ENCODE results near the gene STRN3. TPM values are rescaled to one million over a fixed set of nuclear protein-coding genes. Genes with fewer than 3 reads are reported as not detected.

The STRN3 gene
- total RNA-seq, 1 donor from 2014 or later = 48.9 TPM

DNA sequence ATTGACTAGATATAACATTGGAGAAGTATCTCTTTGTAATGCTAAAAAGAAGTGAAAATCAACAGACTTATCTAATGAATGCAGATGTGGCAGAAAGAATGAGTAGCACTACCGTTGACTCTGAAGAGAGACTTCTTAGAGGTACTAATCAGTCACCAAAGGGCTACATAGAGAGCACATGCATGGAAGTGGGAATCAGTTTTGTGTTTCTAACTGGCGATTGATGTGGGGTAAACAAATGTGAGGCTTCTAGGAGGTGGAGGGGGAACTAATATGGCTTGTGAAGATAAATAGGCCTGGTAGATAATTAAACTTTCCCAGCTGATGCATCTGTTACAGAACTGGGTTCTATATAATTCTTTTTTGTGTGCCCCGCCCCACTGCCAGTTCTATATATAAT is 141.3 kb downstream of the STRN3 start:
- Histone ChIP-seq H3K36me3 (no peaks in the 10 kb centered on the region), H3K9me3 (no peaks in the 10 kb centered on the region), H3K4me1 (no peaks in the 10 kb centered on the region), H3K27me3 (no peaks in the 10 kb centered on the region), H3K4me3 (no peak overlapping the region), H3K27ac (no peak overlapping the region)
- no peak for TF ChIP-seq POLR2AphosphoS5 (IDR thresholded peaks at IDR 0.05; ENCODE audit: insufficient read depth in 1 of 2, low read depth in 1 of 2)
- no peak for TF ChIP-seq POLR2A (IDR thresholded peaks at IDR 0.05)
- TF ChIP-seq, protein P1, sequence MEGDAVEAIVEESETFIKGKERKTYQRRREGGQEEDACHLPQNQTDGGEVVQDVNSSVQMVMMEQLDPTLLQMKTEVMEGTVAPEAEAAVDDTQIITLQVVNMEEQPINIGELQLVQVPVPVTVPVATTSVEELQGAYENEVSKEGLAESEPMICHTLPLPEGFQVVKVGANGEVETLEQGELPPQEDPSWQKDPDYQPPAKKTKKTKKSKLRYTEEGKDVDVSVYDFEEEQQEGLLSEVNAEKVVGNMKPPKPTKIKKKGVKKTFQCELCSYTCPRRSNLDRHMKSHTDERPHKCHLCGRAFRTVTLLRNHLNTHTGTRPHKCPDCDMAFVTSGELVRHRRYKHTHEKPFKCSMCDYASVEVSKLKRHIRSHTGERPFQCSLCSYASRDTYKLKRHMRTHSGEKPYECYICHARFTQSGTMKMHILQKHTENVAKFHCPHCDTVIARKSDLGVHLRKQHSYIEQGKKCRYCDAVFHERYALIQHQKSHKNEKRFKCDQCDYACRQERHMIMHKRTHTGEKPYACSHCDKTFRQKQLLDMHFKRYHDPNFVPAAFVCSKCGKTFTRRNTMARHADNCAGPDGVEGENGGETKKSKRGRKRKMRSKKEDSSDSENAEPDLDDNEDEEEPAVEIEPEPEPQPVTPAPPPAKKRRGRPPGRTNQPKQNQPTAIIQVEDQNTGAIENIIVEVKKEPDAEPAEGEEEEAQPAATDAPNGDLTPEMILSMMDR (IDR thresholded peaks at IDR 0.05) = no peak
- intact Hi-C loops (cut with DNase I) = no loop called here
- no peak for DNase-seq (ENCODE audit: extremely low spot score in 2 of 2)

DNA sequence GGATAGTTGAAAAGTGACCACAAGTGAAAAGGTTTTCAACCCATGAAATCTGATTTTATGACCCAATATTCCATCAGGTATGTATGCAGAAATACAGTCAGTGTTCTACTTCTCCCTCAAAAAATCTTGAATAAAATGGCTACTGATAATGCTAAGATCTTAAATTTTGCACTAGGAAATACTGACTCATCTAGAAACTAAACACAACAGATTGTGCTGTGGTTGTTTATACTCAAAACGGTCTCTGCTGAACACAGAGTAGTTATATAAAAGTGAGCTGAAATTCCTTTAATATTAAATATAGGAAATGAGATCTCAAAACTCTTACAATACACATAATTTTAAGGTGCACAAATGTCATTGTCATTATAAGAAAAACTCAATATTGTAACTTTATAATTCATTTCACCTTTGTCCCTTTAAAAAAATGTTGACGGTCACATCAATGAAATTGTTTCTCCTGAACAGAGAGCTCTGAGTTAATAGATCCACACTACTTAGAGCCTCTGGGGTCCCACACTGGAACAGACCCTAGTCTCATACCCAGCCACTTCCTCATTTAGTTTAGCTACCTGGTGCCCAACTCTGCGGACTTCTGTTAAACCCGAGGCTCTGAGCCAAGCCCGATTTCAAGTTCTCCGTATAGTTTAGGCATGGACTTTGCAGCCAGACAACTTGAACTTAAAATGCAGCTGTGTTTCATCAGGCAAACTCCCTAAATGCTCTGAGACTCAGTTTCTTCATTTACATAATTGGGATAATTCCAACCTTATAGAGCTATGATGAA is 142.5 kb downstream of the STRN3 start:
- no peak for DNase-seq (ENCODE audit: extremely low spot score in 2 of 2)
- H3K27me3 ChIP-seq = no peaks in the 10 kb centered on the region
- H3K4me3 ChIP-seq = no peak overlapping the region
- H3K9me3 ChIP-seq = no peaks in the 10 kb centered on the region
- H3K36me3 ChIP-seq = no peaks in the 10 kb centered on the region
- TF ChIP-seq POLR2A (IDR thresholded peaks at IDR 0.05) (no peak), POLR2AphosphoS5 (IDR thresholded peaks at IDR 0.05; ENCODE audit: insufficient read depth in 1 of 2, low read depth in 1 of 2) (no peak)
- TF ChIP-seq, protein P1 (IDR thresholded peaks at IDR 0.05) = no peak
- no peak overlapping the region for H3K27ac ChIP-seq
- no peaks in the 10 kb centered on the region for H3K4me1 ChIP-seq
- intact Hi-C loops (cut with DNase I) = no loop called here

DNA sequence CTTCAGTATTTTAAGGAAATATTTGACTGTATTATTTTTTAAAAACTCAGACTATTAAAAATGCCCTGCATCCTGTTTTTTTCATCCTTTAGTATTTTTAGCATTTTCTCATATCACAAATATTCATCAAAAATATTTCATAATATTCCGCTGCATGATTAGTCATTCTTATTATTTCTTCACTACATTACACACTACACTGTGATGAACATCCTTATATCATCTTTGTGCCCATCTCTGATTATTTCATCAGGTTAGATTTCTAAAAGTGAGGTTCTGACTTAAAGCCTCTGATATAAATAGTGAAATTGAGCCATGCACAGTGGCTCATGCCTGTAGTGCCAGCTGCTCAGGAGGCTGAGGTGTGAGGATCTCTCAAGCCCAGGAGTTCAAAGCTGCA is 143.7 kb downstream of the STRN3 start:
- H3K27me3 ChIP-seq = no peaks in the 10 kb centered on the region
- no peak overlapping the region for H3K4me3 ChIP-seq
- no peak for DNase-seq (ENCODE audit: extremely low spot score in 2 of 2)
- intact Hi-C loops (cut with DNase I) = no loop called here
- H3K27ac ChIP-seq = no peak overlapping the region
- no peaks in the 10 kb centered on the region for H3K36me3 ChIP-seq
- H3K4me1 ChIP-seq = no peaks in the 10 kb centered on the region
- no peaks in the 10 kb centered on the region for H3K9me3 ChIP-seq
- TF ChIP-seq POLR2A (IDR thresholded peaks at IDR 0.05) (no peak), POLR2AphosphoS5 (IDR thresholded peaks at IDR 0.05; ENCODE audit: insufficient read depth in 1 of 2, low read depth in 1 of 2) (no peak)
- TF ChIP-seq, protein P1 (IDR thresholded peaks at IDR 0.05) = no peak

DNA sequence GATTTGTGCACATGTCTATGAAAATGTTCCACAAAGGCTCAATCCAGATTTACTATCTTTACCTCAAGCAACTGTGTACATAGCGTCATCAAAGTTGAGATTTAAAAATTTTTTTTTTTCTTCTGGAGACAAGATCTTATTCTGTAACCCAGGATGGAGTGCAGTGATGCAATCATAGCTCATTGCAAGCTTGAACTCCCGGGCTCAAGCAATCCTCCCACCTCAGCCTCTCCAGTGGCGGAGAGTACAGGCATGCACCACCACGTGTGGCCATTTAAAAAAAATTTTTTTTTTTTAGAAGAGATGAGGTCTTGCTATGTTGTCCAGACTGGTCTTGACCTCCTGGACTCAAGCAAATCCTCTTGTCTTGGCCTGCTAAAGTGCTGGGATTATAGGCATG is 149.5 kb downstream of the STRN3 start:
- Histone ChIP-seq H3K4me1 (peaks cover 11% of the 10 kb centered on the region), H3K36me3 (no peaks in the 10 kb centered on the region), H3K9me3 (no peaks in the 10 kb centered on the region), H3K27me3 (no peaks in the 10 kb centered on the region), H3K27ac (no peak overlapping the region), H3K4me3 (no peak overlapping the region)
- intact Hi-C loops (cut with DNase I) = no loop called here
- no peak for DNase-seq (ENCODE audit: extremely low spot score in 2 of 2)
- no peak for TF ChIP-seq POLR2AphosphoS5 (IDR thresholded peaks at IDR 0.05; ENCODE audit: insufficient read depth in 1 of 2, low read depth in 1 of 2)
- no peak for TF ChIP-seq POLR2A (IDR thresholded peaks at IDR 0.05)
- TF ChIP-seq, protein P1 (IDR thresholded peaks at IDR 0.05) = no peak

DNA sequence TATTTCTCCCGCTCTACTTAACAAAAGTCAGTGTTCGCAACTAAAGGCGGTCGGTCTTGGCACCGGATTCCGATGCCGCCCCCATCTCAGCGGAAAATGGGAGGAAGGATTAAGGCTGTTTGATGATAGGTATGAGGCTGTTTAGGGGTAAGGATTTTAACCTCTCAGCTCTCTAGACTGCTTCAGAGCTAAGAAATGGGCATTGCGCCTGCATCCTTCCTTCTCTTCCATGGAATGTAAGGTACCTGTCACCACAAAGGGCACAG is 150.5 kb downstream of the STRN3 start:
- H3K27me3 ChIP-seq = no peaks in the 10 kb centered on the region
- no peaks in the 10 kb centered on the region for H3K36me3 ChIP-seq
- H3K4me1 ChIP-seq = peaks cover 11% of the 10 kb centered on the region
- H3K4me3 ChIP-seq = peak overlapping the region; percentile 57 to 62
- H3K27ac ChIP-seq = no peak overlapping the region
- no peak for TF ChIP-seq POLR2AphosphoS5 (IDR thresholded peaks at IDR 0.05; ENCODE audit: insufficient read depth in 1 of 2, low read depth in 1 of 2)
- no peak for TF ChIP-seq POLR2A (IDR thresholded peaks at IDR 0.05)
- TF ChIP-seq, protein P1 (IDR thresholded peaks at IDR 0.05) = no peak
- intact Hi-C loops (cut with DNase I) = no loop called here
- no peaks in the 10 kb centered on the region for H3K9me3 ChIP-seq
- DNase-seq (ENCODE audit: extremely low spot score in 2 of 2) = no peak

Data from vagina (tissue), 2 donors.